HG03565 (cell line): Measurements from ENCODE around the gene HOXD3.

Experiments used
- ATAC-seq: cut with Tn5 transposase; IDR thresholded peaks from one replicate; pipeline ENCODE4 v1.9.1; 2021; ENCODE audit warnings: mild to moderate bottlenecking, moderate library complexity; ENCODE audit not compliant: unreplicated experiment

Gene HOXD3

GRCh38 chr2:176148751-176149421 is 8.2 kb upstream of the HOXD3 start:
- ATAC-seq, result no peak

GRCh38 chr2:176149481-176149938 is 7.6 kb upstream of the HOXD3 start:
- ATAC-seq, result no peak

- ATAC-seq, result no peak
These were observed 7.0 kb upstream of the HOXD3 start for GRCh38 chr2:176149939-176150583.

- no peak for ATAC-seq
These were observed 6.3 kb upstream of the HOXD3 start for GRCh38 chr2:176150584-176151441.

GRCh38 chr2:176151442-176152287 is 5.4 kb upstream of the HOXD3 start, which contains the start of gene HOXD4:
Gene HOXD4, plus strand, starts transcription at chr2:176151550. Its CDS starts 84 bp downstream, at chr2:176151634.
- ATAC-seq, result no peak

GRCh38 chr2:176152350-176153181 is 4.5 kb upstream of the HOXD3 start:
- no peak for ATAC-seq

- no peak for ATAC-seq
These were observed 2.4 kb upstream of the HOXD3 start for GRCh38 chr2:176154576-176155252.

- ATAC-seq, result no peak
These were observed 1.6 kb upstream of the HOXD3 start for GRCh38 chr2:176155356-176156044.

GRCh38 chr2:176156301-176156806 is 753 bp upstream of the HOXD3 start:
- no peak for ATAC-seq

GRCh38 chr2:176157499-176158185 is 535 bp downstream of the HOXD3 start:
- no peak for ATAC-seq

- ATAC-seq, result no peak
These were observed 1.1 kb downstream of the HOXD3 start for GRCh38 chr2:176158186-176158591.

GRCh38 chr2:176158855-176159662 is 2.0 kb downstream of the HOXD3 start:
- no peak for ATAC-seq

- ATAC-seq, result no peak
These were observed 2.6 kb downstream of the HOXD3 start for GRCh38 chr2:176159663-176160250.

GRCh38 chr2:176160251-176160985 is 3.3 kb downstream of the HOXD3 start:
- ATAC-seq, result no peak

GRCh38 chr2:176160986-176161824 is 4.1 kb downstream of the HOXD3 start:
- no peak for ATAC-seq
